Endothelial cell of umbilical vein (primary cell): ENCODE measurements around the gene SLC35D1. TPM values are rescaled to one million over a fixed set of nuclear protein-coding genes. Genes with fewer than 3 reads are reported as not detected.

Experiments used
- BruUV-seq: library from RNA; stranded (reverse); fragments of 400-500 nt; replicated peaks from 2 replicates; lab custom pipeline; 2021; lab: Mats Ljungman, UMichigan
- CTCF ChIA-PET: fragments of 300-600, 350-600 bp; sonication (Branson Sonifier 250); formaldehyde crosslinking; loops from one replicate; lab custom pipeline; 2021; ENCODE audit warnings: antibody characterized with exemption, inconsistent platforms; lab: Charles Lee
- POLR2A ChIA-PET: fragments of 300-600, 350-600 bp; sonication (Branson Sonifier 250); formaldehyde crosslinking; loops from one replicate; lab custom pipeline; 2021; ENCODE audit warnings: antibody characterized with exemption, inconsistent platforms; lab: Charles Lee
- DNase-seq: peaks from one replicate; pipeline ENCODE4 v3.0.0-alpha.2; 2011; ENCODE audit warnings: low read depth, low spot score
- FAIRE-seq: peaks from 2 replicates; lab custom pipeline; 2011; peaks lifted over from hg19 to GRCh38; lab: Jason Lieb, UNC
- H2AFZ ChIP-seq: 2 replicates; pipeline ENCODE4 v1.6.0; 2012; ENCODE audit warnings: low read depth, low read length, control low read depth, inconsistent platforms
- H3K27ac ChIP-seq: 2 replicates; pipeline ENCODE4 v1.5.1; 2011; ENCODE audit warnings: low read depth, mild to moderate bottlenecking, control low read depth, low read length, moderate library complexity; ENCODE audit not compliant: insufficient read depth
- H3K27me3 ChIP-seq, 2 experiments: 2 replicates each; pipeline versions ENCODE4 v1.6.0 to v1.6.1; 2011; ENCODE audit warnings: low read length in 2 of 2, mixed read lengths in 1 of 2; ENCODE audit not compliant: control insufficient read depth in 2 of 2, insufficient read depth in 2 of 2
- H3K36me3 ChIP-seq, 2 experiments: 2 replicates in 1 of 2; 3 replicates in 1 of 2; pipeline ENCODE4 v1.5.1; 2011; ENCODE audit warnings: low read length in 2 of 2, mild to moderate bottlenecking in 1 of 2, moderate library complexity in 1 of 2; ENCODE audit not compliant: control insufficient read depth in 2 of 2, insufficient read depth in 2 of 2; ENCODE audit errors: extremely low read depth in 1 of 2
- H3K4me1 ChIP-seq: 3 replicates; pipeline ENCODE4 v1.5.1; 2011; ENCODE audit warnings: mild to moderate bottlenecking, low read length; ENCODE audit not compliant: control insufficient read depth, insufficient read depth; ENCODE audit errors: extremely low read depth
- H3K4me2 ChIP-seq: 2 replicates; pipeline ENCODE4 v1.6.1; 2011; ENCODE audit warnings: low read length, control low read depth, mixed read lengths; ENCODE audit not compliant: insufficient read depth
- H3K4me3 ChIP-seq, 3 experiments: fragments of 200-600 bp in 1 of 3; sonication (generic), shearing (Covaris generic) in 1 of 3; replicated peaks in 1 of 3; 2 replicates each; pipeline ENCODE4 v1.5.1; 2011 to 2016; ENCODE audit warnings: control low read depth in 3 of 3, low read length in 3 of 3, mild to moderate bottlenecking in 2 of 3, inconsistent platforms in 1 of 3, low read depth in 1 of 3, moderate library complexity in 1 of 3; ENCODE audit not compliant: insufficient read depth in 1 of 3
- H3K79me2 ChIP-seq: 2 replicates; pipeline ENCODE4 v1.6.0; 2012; ENCODE audit warnings: low read length, inconsistent platforms; ENCODE audit not compliant: control insufficient read depth, insufficient read depth
- H3K9ac ChIP-seq: replicated peaks from 2 replicates; pipeline ENCODE3; 2011; ENCODE audit warnings: low read length, control low read depth; ENCODE audit not compliant: insufficient read depth; ENCODE audit errors: extremely low read depth
- H3K9me1 ChIP-seq: replicated peaks from 3 replicates; pipeline ENCODE4 v1.6.0; 2011; ENCODE audit warnings: mild to moderate bottlenecking, low read length; ENCODE audit not compliant: control insufficient read depth, insufficient read depth; ENCODE audit errors: extremely low read depth
- H3K9me3 ChIP-seq: replicated peaks from 2 replicates; pipeline ENCODE4 v1.5.1; 2012; ENCODE audit warnings: low read length, inconsistent platforms; ENCODE audit not compliant: control insufficient read depth, insufficient read depth
- H4K20me1 ChIP-seq: replicated peaks from 2 replicates; pipeline ENCODE3; 2011; ENCODE audit warnings: mild to moderate bottlenecking, low read length; ENCODE audit not compliant: control insufficient read depth, insufficient read depth; ENCODE audit errors: extremely low read depth
- CTCF ChIP-seq, 2 donors: IDR thresholded peaks; 1 replicate in 1 of 2; 2 replicates in 1 of 2; pipeline ENCODE4 v1.5.1; 2011; ENCODE audit warnings: low read length in 2 of 2, mild to moderate bottlenecking in 2 of 2, moderate library complexity in 2 of 2, control low read depth in 1 of 2, inconsistent platforms in 1 of 2, low read depth in 1 of 2; ENCODE audit not compliant: insufficient read depth in 1 of 2; ENCODE audit errors: extremely low read depth in 1 of 2
- EZH2 ChIP-seq: IDR thresholded peaks from 2 replicates; pipeline ENCODE4 v1.6.1; 2012; ENCODE audit warnings: borderline replicate concordance, low read depth, mild to moderate bottlenecking, moderate library complexity, low read length, inconsistent platforms; ENCODE audit not compliant: severe bottlenecking
- FOS ChIP-seq: IDR thresholded peaks from 2 replicates; pipeline ENCODE4 v1.6.1; 2011; ENCODE audit warnings: mild to moderate bottlenecking, low read length, moderate library complexity, borderline replicate concordance; ENCODE audit not compliant: insufficient read depth
- JUN ChIP-seq: IDR thresholded peaks from 2 replicates; pipeline ENCODE4 v1.6.1; 2011; ENCODE audit warnings: borderline replicate concordance, low read depth; ENCODE audit not compliant: insufficient read length, insufficient read depth
- MYC ChIP-seq: IDR thresholded peaks from one replicate; pipeline ENCODE4 v1.6.1; 2011; ENCODE audit warnings: mild to moderate bottlenecking, low read depth, low read length
- POLR2A ChIP-seq: IDR thresholded peaks from 2 replicates; pipeline ENCODE4 v1.6.1; 2012; ENCODE audit warnings: low read depth, mild to moderate bottlenecking, control low read depth, low read length
- POLR2AphosphoS5 ChIP-seq: IDR thresholded peaks from 2 replicates; pipeline ENCODE4 v1.6.1; 2012; ENCODE audit warnings: low read depth, mild to moderate bottlenecking, control low read depth, low read length, moderate library complexity; ENCODE audit not compliant: insufficient read depth
- dilution Hi-C: fragments of 300-500 bp; cut with MboI; formaldehyde crosslinking; loops from one replicate; pipeline ENCODE4 v1.15.0; 2019; ENCODE audit warnings: low sequenced_read_pairs; ENCODE audit not compliant: extremely low pct_ligation_motif_present
- intact Hi-C: fragments of 100-400 bp; cut with micrococcal nuclease; formaldehyde crosslinking; loops from one replicate; pipeline ENCODE4 v1.10.0; 2022
- polyA plus RNA-seq, 4 experiments: library from polyadenylated mRNA; depleted of rRNA in 3 of 4; stranded (reverse) in 3 of 4; unstranded in 1 of 4; fragments of >200 nt; gene quantifications; 2 replicates each; pipeline versions ENCODE4 v1.2.1 to v1.2.3, GENCODE V29; 2011 to 2012; ENCODE audit warnings: missing spikeins in 1 of 4
- total RNA-seq: library from RNA; stranded (reverse); gene quantifications from 2 replicates; pipeline ENCODE4 v1.2.3, GENCODE V29; 2021

SLC35D1 gene
- total and polyA plus RNA-seq, 2 donors (not counting 3 experiments of a cell fraction or from before 2014, with no cell fraction given) = 3.5 to 6.6 TPM

- TF ChIP-seq MYC (no peak), FOS (no peak), JUN (no peak), EZH2 (no peak), POLR2AphosphoS5 (no peak), CTCF (IDR thresholded peaks at IDR 0.05; ENCODE audit: extremely low read depth in 1 of 2, insufficient read depth in 1 of 2, low read depth in 1 of 2, low read length in 2 of 2) (no peak), POLR2A (no peak)
- Histone ChIP-seq H3K9me3 (no peaks in the 10 kb centered on the region), H4K20me1 (no peaks in the 10 kb centered on the region), H3K9me1 (no peaks in the 10 kb centered on the region), H3K9ac (no peak overlapping the region), H3K79me2 (no peaks in the 10 kb centered on the region), H3K27me3 (peaks cover 0 to 4% of the 10 kb centered on the region in 2 experiments), H2AFZ (no peak overlapping the region), H3K4me2 (no peak overlapping the region), H3K27ac (no peak overlapping the region), H3K4me1 (no peaks in the 10 kb centered on the region), H3K36me3 (no peaks in the 10 kb centered on the region), H3K4me3 (no peak overlapping the region)
- POLR2A ChIA-PET = no interaction called here
- no TSS peak for BruUV-seq
- CTCF ChIA-PET = no interaction called here
- dilution Hi-C loops (no loop called here), intact Hi-C loops (no loop called here)
- FAIRE-seq (no peak), DNase-seq (no peak)
Measured at GRCh38 chr1:67062412-67062811, 8.5 kb upstream of the SLC35D1 start.

- dilution Hi-C loops = no loop called here
Measured at GRCh38 chr1:67061266-67061665, 7.3 kb upstream of the SLC35D1 start.

More at GRCh38 chr1:67061266-67061665, 7.3 kb upstream of the SLC35D1 start:
- Histone ChIP-seq H3K4me3 (no peak overlapping the region), H3K27me3 (peaks cover 0 to 4% of the 10 kb centered on the region in 2 experiments), H3K79me2 (no peaks in the 10 kb centered on the region), H3K9me3 (no peaks in the 10 kb centered on the region), H4K20me1 (no peaks in the 10 kb centered on the region), H2AFZ (no peak overlapping the region), H3K36me3 (no peaks in the 10 kb centered on the region), H3K4me1 (no peaks in the 10 kb centered on the region), H3K4me2 (no peak overlapping the region), H3K27ac (no peak overlapping the region), H3K9me1 (no peaks in the 10 kb centered on the region), H3K9ac (no peak overlapping the region)
- ChIA-PET CTCF (interaction anchor here (0.7 kb wide), 1 partner anchor 83 kb away, joined by 3 read pairs; no protein-coding TSS in a partner anchor), POLR2A (no interaction called here)
- TF ChIP-seq FOS = no peak
- intact Hi-C loops = no loop called here
- FAIRE-seq (no peak), DNase-seq (no peak)
- BruUV-seq = no TSS peak
